ENCODE results near the gene S100A7A. TPM values are rescaled to one million over a fixed set of nuclear protein-coding genes. Genes with fewer than 3 reads are reported as not detected.

S100A7A gene
- polyA plus RNA-seq, 1 donor from 2014 or later = not detected

DNA sequence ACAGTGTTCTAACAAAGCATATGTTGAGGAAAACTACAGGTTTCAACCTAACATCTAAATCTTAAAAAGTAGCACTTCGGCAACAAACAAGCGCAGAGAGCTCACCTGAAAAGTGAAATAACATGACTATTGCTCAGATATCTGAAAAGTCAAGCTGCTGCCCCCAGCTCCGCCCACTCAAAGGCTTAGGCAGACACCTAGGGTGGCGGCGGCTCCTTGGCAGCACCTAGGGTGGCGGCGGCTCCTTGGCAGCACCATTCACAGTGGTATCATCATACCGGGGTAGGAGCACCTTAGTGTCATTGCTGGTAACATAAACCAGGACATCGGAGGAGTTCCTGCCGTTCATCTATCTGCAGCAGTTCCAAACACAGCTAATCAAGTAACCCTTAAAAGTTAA lies 36.7 kb upstream of the S100A7A start:
- Histone ChIP-seq H3K9me3 (ENCODE audit: low read length) (peaks cover 8% of the 10 kb centered on the region), H3K9ac (ENCODE audit: low read length) (no peak overlapping the region), H3K4me2 (ENCODE audit: low read length) (no peak overlapping the region), H3K9me2 (ENCODE audit: insufficient read depth, low read length) (no peaks in the 10 kb centered on the region), H3K79me2 (replicated peaks; ENCODE audit: insufficient read depth, low read length) (no peaks in the 10 kb centered on the region), H4K20me1 (ENCODE audit: insufficient read depth) (no peaks in the 10 kb centered on the region), H3K27me3 (ENCODE audit: insufficient read depth, low read depth, low read length) (no peaks in the 10 kb centered on the region), H3K4me3 (ENCODE audit: low read length) (no peak overlapping the region), H3K27ac (ENCODE audit: low read length) (no peak overlapping the region), H3F3A (ENCODE audit: insufficient read depth, low read length, poor library complexity, severe bottlenecking) (no peaks in the 10 kb centered on the region), H3K36me3 (ENCODE audit: insufficient read depth, low read length) (no peaks in the 10 kb centered on the region), H2AFZ (ENCODE audit: low read depth, low read length) (no peak overlapping the region)
- TF ChIP-seq EZH2 (IDR thresholded peaks at IDR 0.05; ENCODE audit: borderline replicate concordance, insufficient read depth, low read length, poor library complexity, severe bottlenecking) (no peak), EP300 (conservative IDR thresholded peaks at IDR 0.05; ENCODE audit: poor library complexity, severe bottlenecking) (no peak), MXI1 (conservative IDR thresholded peaks at IDR 0.05; ENCODE audit: poor library complexity, severe bottlenecking) (no peak), POLR2AphosphoS5 (IDR thresholded peaks at IDR 0.05) (no peak), SMC3 (conservative IDR thresholded peaks at IDR 0.05; ENCODE audit: poor library complexity) (no peak), TAF1 (IDR thresholded peaks at IDR 0.05; ENCODE audit: low read depth) (no peak), CTCF (IDR thresholded peaks at IDR 0.05; ENCODE audit: poor library complexity, severe bottlenecking) (no peak), RAD21 (conservative IDR thresholded peaks at IDR 0.05) (no peak)
- TF ChIP-seq, protein P1, sequence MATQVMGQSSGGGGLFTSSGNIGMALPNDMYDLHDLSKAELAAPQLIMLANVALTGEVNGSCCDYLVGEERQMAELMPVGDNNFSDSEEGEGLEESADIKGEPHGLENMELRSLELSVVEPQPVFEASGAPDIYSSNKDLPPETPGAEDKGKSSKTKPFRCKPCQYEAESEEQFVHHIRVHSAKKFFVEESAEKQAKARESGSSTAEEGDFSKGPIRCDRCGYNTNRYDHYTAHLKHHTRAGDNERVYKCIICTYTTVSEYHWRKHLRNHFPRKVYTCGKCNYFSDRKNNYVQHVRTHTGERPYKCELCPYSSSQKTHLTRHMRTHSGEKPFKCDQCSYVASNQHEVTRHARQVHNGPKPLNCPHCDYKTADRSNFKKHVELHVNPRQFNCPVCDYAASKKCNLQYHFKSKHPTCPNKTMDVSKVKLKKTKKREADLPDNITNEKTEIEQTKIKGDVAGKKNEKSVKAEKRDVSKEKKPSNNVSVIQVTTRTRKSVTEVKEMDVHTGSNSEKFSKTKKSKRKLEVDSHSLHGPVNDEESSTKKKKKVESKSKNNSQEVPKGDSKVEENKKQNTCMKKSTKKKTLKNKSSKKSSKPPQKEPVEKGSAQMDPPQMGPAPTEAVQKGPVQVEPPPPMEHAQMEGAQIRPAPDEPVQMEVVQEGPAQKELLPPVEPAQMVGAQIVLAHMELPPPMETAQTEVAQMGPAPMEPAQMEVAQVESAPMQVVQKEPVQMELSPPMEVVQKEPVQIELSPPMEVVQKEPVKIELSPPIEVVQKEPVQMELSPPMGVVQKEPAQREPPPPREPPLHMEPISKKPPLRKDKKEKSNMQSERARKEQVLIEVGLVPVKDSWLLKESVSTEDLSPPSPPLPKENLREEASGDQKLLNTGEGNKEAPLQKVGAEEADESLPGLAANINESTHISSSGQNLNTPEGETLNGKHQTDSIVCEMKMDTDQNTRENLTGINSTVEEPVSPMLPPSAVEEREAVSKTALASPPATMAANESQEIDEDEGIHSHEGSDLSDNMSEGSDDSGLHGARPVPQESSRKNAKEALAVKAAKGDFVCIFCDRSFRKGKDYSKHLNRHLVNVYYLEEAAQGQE (IDR thresholded peaks at IDR 0.05; ENCODE audit: borderline replicate concordance) = no peak

DNA sequence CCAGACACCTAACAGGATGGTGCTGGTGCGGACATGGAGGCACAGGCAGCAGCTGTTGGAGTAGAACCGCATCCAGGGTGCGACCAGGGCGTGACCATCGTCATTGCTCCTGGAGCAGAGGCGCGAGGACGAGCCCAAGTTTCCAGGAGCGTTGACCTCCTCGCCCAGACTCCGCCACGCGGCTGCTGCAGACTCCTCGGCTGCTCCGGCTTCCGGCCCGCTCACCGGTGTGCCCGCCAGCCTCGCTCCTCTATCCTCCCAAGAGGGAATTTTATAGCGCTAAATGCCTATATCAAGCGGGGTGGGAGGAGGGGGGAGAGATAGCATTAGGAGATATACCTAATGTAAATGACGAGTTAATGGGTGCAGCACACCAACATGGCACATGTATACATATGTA lies 35.6 kb upstream of the S100A7A start:
- TF ChIP-seq, protein P1 (IDR thresholded peaks at IDR 0.05; ENCODE audit: borderline replicate concordance) = no peak
- TF ChIP-seq MXI1 (conservative IDR thresholded peaks at IDR 0.05; ENCODE audit: poor library complexity, severe bottlenecking) = no peak
- no peak for TF ChIP-seq SMC3 (conservative IDR thresholded peaks at IDR 0.05; ENCODE audit: poor library complexity)
- no peak for TF ChIP-seq POLR2AphosphoS5 (IDR thresholded peaks at IDR 0.05)
- TF ChIP-seq CTCF (IDR thresholded peaks at IDR 0.05; ENCODE audit: poor library complexity, severe bottlenecking) = no peak
- TF ChIP-seq EP300 (conservative IDR thresholded peaks at IDR 0.05; ENCODE audit: poor library complexity, severe bottlenecking) = no peak
- no peak for TF ChIP-seq TAF1 (IDR thresholded peaks at IDR 0.05; ENCODE audit: low read depth)
- TF ChIP-seq EZH2 (IDR thresholded peaks at IDR 0.05; ENCODE audit: borderline replicate concordance, insufficient read depth, low read length, poor library complexity, severe bottlenecking) = no peak
- TF ChIP-seq RAD21 (conservative IDR thresholded peaks at IDR 0.05) = no peak
- Histone ChIP-seq H3K36me3 (ENCODE audit: insufficient read depth, low read length) (no peaks in the 10 kb centered on the region), H3K79me2 (replicated peaks; ENCODE audit: insufficient read depth, low read length) (no peaks in the 10 kb centered on the region), H4K20me1 (ENCODE audit: insufficient read depth) (no peaks in the 10 kb centered on the region), H2AFZ (ENCODE audit: low read depth, low read length) (no peak overlapping the region), H3K4me2 (ENCODE audit: low read length) (no peak overlapping the region), H3F3A (ENCODE audit: insufficient read depth, low read length, poor library complexity, severe bottlenecking) (no peaks in the 10 kb centered on the region), H3K27me3 (ENCODE audit: insufficient read depth, low read depth, low read length) (no peaks in the 10 kb centered on the region), H3K9me2 (ENCODE audit: insufficient read depth, low read length) (no peaks in the 10 kb centered on the region), H3K27ac (ENCODE audit: low read length) (no peak overlapping the region), H3K9me3 (ENCODE audit: low read length) (peaks cover 8% of the 10 kb centered on the region), H3K4me3 (ENCODE audit: low read length) (no peak overlapping the region), H3K9ac (ENCODE audit: low read length) (no peak overlapping the region)
